CD8-positive, alpha-beta memory T cell (primary cell): ENCODE measurements around the gene GAREM1. TPM values are rescaled to one million over a fixed set of nuclear protein-coding genes. Genes with fewer than 3 reads are reported as not detected.
"Not testable (repeated sequence)": the region's sequence is repeated elsewhere in the genome, so short reads cannot be mapped to it uniquely, and the experiment has no call there.

Experiments used
- CTCF ChIA-PET: fragments of 350-600 bp; sonication (Branson Sonifier 250); formaldehyde crosslinking; loops from one replicate; lab custom pipeline; 2021; ENCODE audit warnings: antibody characterized with exemption; lab: Charles Lee
- POLR2A ChIA-PET: fragments of 350-600 bp; sonication (Branson Sonifier 250); formaldehyde crosslinking; loops from one replicate; lab custom pipeline; 2021; ENCODE audit warnings: antibody characterized with exemption; lab: Charles Lee
- DNase-seq, 5 donors: peaks; one replicate each; pipeline versions ENCODE4 v3.0.0 to v3.0.0-alpha.2; 2020 to 2022; ENCODE audit warnings: mixed read lengths in 1 of 5
- H3K27ac ChIP-seq: one replicate; pipeline ENCODE4 v1.7.0; 2013; ENCODE audit warnings: low read depth, mild to moderate bottlenecking, low read length, moderate library complexity
- H3K27me3 ChIP-seq: 2 replicates; pipeline ENCODE4 v1.7.0; 2013; ENCODE audit warnings: low read length, mild to moderate bottlenecking; ENCODE audit not compliant: insufficient read depth, poor library complexity, severe bottlenecking
- H3K36me3 ChIP-seq: 2 replicates; pipeline ENCODE4 v1.7.0; 2013; ENCODE audit warnings: mild to moderate bottlenecking, low read length, moderate library complexity; ENCODE audit not compliant: insufficient read depth
- H3K4me1 ChIP-seq: 2 replicates; pipeline ENCODE4 v1.7.0; 2013; ENCODE audit warnings: mild to moderate bottlenecking, low read length, moderate library complexity; ENCODE audit not compliant: insufficient read depth
- H3K4me3 ChIP-seq: 2 replicates; pipeline ENCODE4 v1.7.0; 2013; ENCODE audit warnings: mild to moderate bottlenecking, low read length
- H3K9me3 ChIP-seq: 2 replicates; pipeline ENCODE4 v1.7.0; 2013; ENCODE audit warnings: mild to moderate bottlenecking, low read length
- H3K27ac Mint-ChIP-seq, 8 donors: one replicate each; pipeline ENCODE4 v1.8.0; 2020 to 2021; ENCODE audit warnings: mixed read lengths in 8 of 8, mild to moderate bottlenecking in 6 of 8, inconsistent platforms in 3 of 8, moderate library complexity in 3 of 8
- H3K27me3 Mint-ChIP-seq, 2 donors: one replicate each; pipeline ENCODE4 v1.8.0; 2020 to 2021; ENCODE audit warnings: mixed read lengths in 2 of 2, mild to moderate bottlenecking in 1 of 2, moderate library complexity in 1 of 2
- H3K36me3 Mint-ChIP-seq, 3 donors: one replicate each; pipeline ENCODE4 v1.8.0; 2020 to 2021; ENCODE audit warnings: mixed read lengths in 3 of 3, inconsistent platforms in 1 of 3, mild to moderate bottlenecking in 1 of 3
- H3K4me1 Mint-ChIP-seq, 3 donors: one replicate each; pipeline ENCODE4 v1.8.0; 2020 to 2021; ENCODE audit warnings: mixed read lengths in 3 of 3, inconsistent platforms in 1 of 3, mild to moderate bottlenecking in 1 of 3
- H3K4me3 Mint-ChIP-seq, 7 donors: one replicate each; pipeline ENCODE4 v1.8.0; 2020 to 2021; ENCODE audit warnings: mixed read lengths in 7 of 7, mild to moderate bottlenecking in 6 of 7, moderate library complexity in 4 of 7, inconsistent platforms in 2 of 7
- H3K9me3 Mint-ChIP-seq, 5 donors: one replicate each; pipeline ENCODE4 v1.8.0; 2020 to 2022; ENCODE audit warnings: mixed read lengths in 5 of 5, mild to moderate bottlenecking in 3 of 5, moderate library complexity in 2 of 5, inconsistent platforms in 1 of 5
- polyA plus RNA-seq: library from polyadenylated mRNA; unstranded; fragments of 300-500 nt; fragmentation: Illumina TruSeq; gene quantifications from one replicate; pipeline ENCODE4 v1.2.3, GENCODE V29; 2021
- total RNA-seq, 2 experiments: library from RNA; stranded (reverse); gene quantifications; one replicate each; pipeline ENCODE4 v1.2.3, GENCODE V29; 2021

The GAREM1 gene
- total and polyA plus RNA-seq, 3 experiments from 2014 or later = not detected

- no peak for DNase-seq
- no peak overlapping the region for H3K27ac ChIP-seq
- Mint-ChIP-seq H3K4me1 (no peaks in the 10 kb centered on the region), H3K27me3 (peaks cover 7 to 30% of the 10 kb centered on the region in 2 donors), H3K27ac (no peak overlapping the region), H3K36me3 (no peaks in the 10 kb centered on the region), H3K4me3 (no peak overlapping the region), H3K9me3 (peaks cover 0 to 3% (median 0%) of the 10 kb centered on the region in 5 donors)
- peaks cover 6% of the 10 kb centered on the region for H3K27me3 ChIP-seq
- no peaks in the 10 kb centered on the region for H3K4me1 ChIP-seq
- ChIA-PET CTCF (no interaction called here), POLR2A (no interaction called here)
- no peaks in the 10 kb centered on the region for H3K36me3 ChIP-seq
- H3K4me3 ChIP-seq = no peak overlapping the region
- H3K9me3 ChIP-seq = no peaks in the 10 kb centered on the region
These were observed 9.9 kb upstream of the GAREM1 start for GRCh38 chr18:32480581-32480980.

DNA sequence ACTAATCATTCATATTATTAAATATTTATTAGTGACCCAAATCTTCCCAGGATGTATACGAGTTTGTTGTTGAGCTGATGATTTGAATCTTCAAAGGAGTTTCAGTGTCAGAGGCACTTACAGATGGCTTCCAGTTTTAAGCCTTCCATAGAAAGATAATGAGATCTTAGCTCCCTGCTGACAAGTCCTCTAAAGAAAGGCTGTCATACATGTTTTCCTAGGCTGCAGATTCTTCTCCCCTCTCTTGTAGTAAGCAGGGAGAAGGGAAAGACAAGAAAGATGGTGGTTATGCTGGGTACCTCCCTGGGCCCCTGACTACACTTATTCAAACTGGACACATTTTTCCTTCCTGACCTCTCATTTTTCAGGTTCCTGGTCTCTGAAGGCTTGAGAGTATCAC is 8.1 kb upstream of the GAREM1 start:
- Mint-ChIP-seq H3K4me3 (no peak overlapping the region), H3K36me3 (no peaks in the 10 kb centered on the region), H3K27me3 (peaks cover 7 to 29% of the 10 kb centered on the region in 2 donors), H3K27ac (no peak overlapping the region), H3K4me1 (no peaks in the 10 kb centered on the region), H3K9me3 (peaks cover 0 to 2% (median 0%) of the 10 kb centered on the region in 5 donors)
- Histone ChIP-seq H3K9me3 (no peaks in the 10 kb centered on the region), H3K36me3 (no peaks in the 10 kb centered on the region), H3K27me3 (peaks cover 6% of the 10 kb centered on the region), H3K4me3 (no peak overlapping the region), H3K27ac (no peak overlapping the region), H3K4me1 (no peaks in the 10 kb centered on the region)
- no peak for DNase-seq
- POLR2A ChIA-PET = no interaction called here
- CTCF ChIA-PET = interaction anchor here (0.6 kb wide), 1 partner anchor 455 kb away, joined by 4 read pairs; no protein-coding TSS in a partner anchor

GRCh38 chr18:32478317-32478716 is 7.6 kb upstream of the GAREM1 start:
- Histone ChIP-seq H3K4me3 (no peak overlapping the region), H3K27me3 (peaks cover 6% of the 10 kb centered on the region), H3K9me3 (no peaks in the 10 kb centered on the region), H3K36me3 (no peaks in the 10 kb centered on the region), H3K27ac (no peak overlapping the region), H3K4me1 (no peaks in the 10 kb centered on the region)
- no peak overlapping the region for H3K4me3 Mint-ChIP-seq
- no peaks in the 10 kb centered on the region for H3K36me3 Mint-ChIP-seq
- peaks cover 4 to 24% of the 10 kb centered on the region in 2 donors for H3K27me3 Mint-ChIP-seq
- peaks cover 0 to 2% (median 0%) of the 10 kb centered on the region in 5 donors for H3K9me3 Mint-ChIP-seq
- no peak for DNase-seq
- H3K4me1 Mint-ChIP-seq = peaks cover 0 to 1% (median 0%) of the 10 kb centered on the region in 3 donors
- H3K27ac Mint-ChIP-seq = no peak overlapping the region
- CTCF ChIA-PET = interaction anchor here (0.6 kb wide), 1 partner anchor 454 kb away, joined by 4 read pairs; no protein-coding TSS in a partner anchor
- POLR2A ChIA-PET = no interaction called here

GRCh38 chr18:32476106-32476505 is 5.4 kb upstream of the GAREM1 start:
- Mint-ChIP-seq H3K27ac (no peak overlapping the region), H3K27me3 (peaks cover 6 to 19% of the 10 kb centered on the region in 2 donors)
- no peak for DNase-seq

DNA sequence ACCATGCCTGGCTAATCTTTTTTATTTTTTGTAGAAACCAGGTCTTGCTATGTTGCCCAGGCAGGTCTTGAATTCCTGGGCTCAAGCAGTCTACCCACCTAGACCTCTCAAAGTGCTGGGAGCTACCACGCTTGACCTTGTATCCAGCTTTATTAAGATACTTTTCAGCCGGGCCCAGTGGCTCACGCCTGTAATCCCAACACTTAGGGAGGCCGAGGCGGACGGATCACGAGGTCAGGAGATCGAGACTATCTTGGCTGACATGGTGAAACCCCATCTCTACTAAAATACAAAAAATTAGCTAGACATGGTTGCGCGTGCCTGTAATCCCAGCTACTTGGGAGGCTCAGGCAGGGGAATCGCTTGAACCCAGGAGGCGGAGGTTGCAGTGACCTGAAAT is 4.4 kb upstream of the GAREM1 start:
- H3K4me3 ChIP-seq, H3K4me3 Mint-ChIP-seq, H3K27ac ChIP-seq, H3K9me3 Mint-ChIP-seq, H3K27ac Mint-ChIP-seq, POLR2A ChIA-PET, H3K36me3 Mint-ChIP-seq, H3K36me3 ChIP-seq, H3K27me3 ChIP-seq, H3K9me3 ChIP-seq, CTCF ChIA-PET, H3K4me1 ChIP-seq, DNase-seq: not testable (repeated sequence)
- H3K27me3 Mint-ChIP-seq = peaks cover 6 to 17% of the 10 kb centered on the region in 2 donors
- peaks cover 12 to 18% (median 15%) of the 10 kb centered on the region in 3 donors for H3K4me1 Mint-ChIP-seq

More at GRCh38 chr18:32476106-32476505, 5.4 kb upstream of the GAREM1 start:
- Histone ChIP-seq H3K4me3 (no peak overlapping the region), H3K36me3 (no peaks in the 10 kb centered on the region), H3K9me3 (no peaks in the 10 kb centered on the region), H3K4me1 (no peaks in the 10 kb centered on the region), H3K27ac (no peak overlapping the region), H3K27me3 (peaks cover 6% of the 10 kb centered on the region)
- Mint-ChIP-seq H3K4me3 (no peak overlapping the region), H3K9me3 (peaks cover 0 to 2% (median 0%) of the 10 kb centered on the region in 5 donors), H3K36me3 (no peaks in the 10 kb centered on the region), H3K4me1 (peaks cover 11 to 15% (median 14%) of the 10 kb centered on the region in 3 donors)
- ChIA-PET POLR2A (no interaction called here), CTCF (no interaction called here)

DNA sequence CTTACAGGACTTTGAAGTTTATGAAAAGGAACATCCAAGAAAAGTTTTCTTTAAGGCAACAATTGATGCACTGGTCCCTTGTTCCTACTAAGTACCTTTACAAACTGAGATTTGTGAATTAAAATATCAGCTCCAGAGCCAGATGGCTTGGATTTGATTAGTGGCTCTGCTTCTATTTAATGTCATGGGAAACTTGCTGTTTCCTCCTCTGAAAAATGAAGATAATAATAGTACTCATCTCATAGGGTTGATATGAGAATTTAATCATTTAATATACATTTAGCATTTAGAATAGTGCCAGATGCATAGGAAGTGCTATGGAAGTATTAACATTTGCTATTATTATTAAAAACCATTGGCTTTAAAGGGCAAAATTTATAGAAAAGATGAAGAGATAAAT is 2.6 kb upstream of the GAREM1 start:
- Mint-ChIP-seq H3K9me3 (peaks cover 0 to 4% (median 0%) of the 10 kb centered on the region in 5 donors), H3K4me3 (peak overlapping the region in 2 of 7 donors; percentile 17 to 46)

DNA sequence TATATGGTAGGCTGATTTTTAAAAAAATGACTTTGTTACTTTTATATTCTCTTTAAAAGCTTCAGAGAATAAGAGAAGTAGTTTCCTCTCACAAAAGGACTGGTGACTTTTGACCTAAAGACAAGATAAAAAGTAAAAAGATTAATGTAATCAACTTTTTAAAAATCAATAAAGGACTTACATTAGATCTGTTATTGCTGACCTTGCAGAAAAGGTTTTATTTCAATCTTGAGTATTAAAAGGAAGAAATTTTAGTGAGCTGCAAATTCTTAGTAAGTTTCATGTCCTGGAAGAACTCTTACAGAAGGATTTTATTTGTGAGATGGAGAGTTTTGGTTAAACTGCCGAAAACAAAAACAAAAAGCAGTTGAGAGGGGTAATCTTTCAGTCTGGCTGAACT is 2.2 kb upstream of the GAREM1 start:
- Histone ChIP-seq H3K9me3 (no peaks in the 10 kb centered on the region), H3K4me3 (no peak overlapping the region), H3K27ac (no peak overlapping the region), H3K36me3 (no peaks in the 10 kb centered on the region), H3K4me1 (peaks cover 13% of the 10 kb centered on the region), H3K27me3 (peaks cover 7% of the 10 kb centered on the region)
- Mint-ChIP-seq H3K36me3 (no peaks in the 10 kb centered on the region), H3K27ac (no peak overlapping the region), H3K4me3 (peak overlapping the region in 2 of 7 donors; percentile 17 to 46), H3K27me3 (peaks cover 21 to 25% of the 10 kb centered on the region in 2 donors), H3K4me1 (peaks cover 26 to 39% (median 32%) of the 10 kb centered on the region in 3 donors), H3K9me3 (peaks cover 0 to 4% (median 0%) of the 10 kb centered on the region in 5 donors)
- CTCF ChIA-PET = no interaction called here
- no peak for DNase-seq
- POLR2A ChIA-PET = no interaction called here

More for the DNA sequence above, 2.6 kb upstream of the GAREM1 start:
- peaks cover 26 to 36% (median 29%) of the 10 kb centered on the region in 3 donors for H3K4me1 Mint-ChIP-seq
- POLR2A ChIA-PET = no interaction called here
- CTCF ChIA-PET = no interaction called here
- DNase-seq = no peak
- H3K36me3 Mint-ChIP-seq = no peaks in the 10 kb centered on the region
- Histone ChIP-seq H3K9me3 (no peaks in the 10 kb centered on the region), H3K27ac (no peak overlapping the region), H3K4me1 (peaks cover 13% of the 10 kb centered on the region), H3K4me3 (no peak overlapping the region), H3K36me3 (no peaks in the 10 kb centered on the region), H3K27me3 (peaks cover 2% of the 10 kb centered on the region)
- peaks cover 17 to 20% of the 10 kb centered on the region in 2 donors for H3K27me3 Mint-ChIP-seq
- no peak overlapping the region for H3K27ac Mint-ChIP-seq

- H3K4me3 ChIP-seq = no peak overlapping the region
- peaks cover 0 to 4% (median 0%) of the 10 kb centered on the region in 5 donors for H3K9me3 Mint-ChIP-seq
- DNase-seq = no peak
- H3K36me3 ChIP-seq = no peaks in the 10 kb centered on the region
- ChIA-PET CTCF (interaction anchor here (0.8 to 1.5 kb wide), 3 partner anchors 181 to 528 kb away, joined by 3 to 5 read pairs (median 3); partner anchors contain the start of gene TRAPPC8), POLR2A (no interaction called here)
- peaks cover 0 to 2% (median 0%) of the 10 kb centered on the region in 3 donors for H3K36me3 Mint-ChIP-seq
- peaks cover 26 to 39% (median 34%) of the 10 kb centered on the region in 3 donors for H3K4me1 Mint-ChIP-seq
- no peak overlapping the region for H3K27ac Mint-ChIP-seq
- peaks cover 13% of the 10 kb centered on the region for H3K4me1 ChIP-seq
- H3K27me3 Mint-ChIP-seq = peaks cover 30 to 38% of the 10 kb centered on the region in 2 donors
- peaks cover 14% of the 10 kb centered on the region for H3K27me3 ChIP-seq
- H3K4me3 Mint-ChIP-seq = peak overlapping the region in 1 of 7 donors; percentile 84
- no peak overlapping the region for H3K27ac ChIP-seq
- H3K9me3 ChIP-seq = no peaks in the 10 kb centered on the region
These were observed 295 bp downstream of the GAREM1 start for GRCh38 chr18:32470460-32470713.
